ACC112 (cell line): Measurements from ENCODE around the gene C1orf167.
"Not testable (repeated sequence)": the region's sequence is repeated elsewhere in the genome, so short reads cannot be mapped to it uniquely, and the experiment has no call there.

ENCODE experiments used
- H2AFZ ChIP-seq: fragments of 200-600 bp; sonication (generic); one replicate; pipeline ENCODE4 v1.6.0; 2017; ENCODE audit warnings: antibody characterized with exemption, low read length; ENCODE audit not compliant: unreplicated experiment
- H3K27ac ChIP-seq: fragments of 200-600 bp; sonication (generic); 2 replicates; pipeline ENCODE4 v1.5.1; 2014; ENCODE audit warnings: low read depth, mild to moderate bottlenecking, antibody characterized with exemption, low read length, moderate library complexity
- H3K27me3 ChIP-seq: fragments of 200-600 bp; sonication (generic); 2 replicates; pipeline ENCODE4 v1.6.1; 2014; ENCODE audit warnings: mild to moderate bottlenecking, antibody characterized with exemption, low read length, moderate library complexity, mixed read lengths; ENCODE audit not compliant: insufficient read depth
- H3K36me3 ChIP-seq: fragments of 200-600 bp; sonication (generic); 2 replicates; pipeline ENCODE4 v1.6.1; 2016; ENCODE audit warnings: mild to moderate bottlenecking, antibody characterized with exemption, low read length, moderate library complexity, mixed read lengths; ENCODE audit not compliant: insufficient read depth
- H3K4me1 ChIP-seq: fragments of 200-600 bp; sonication (generic); one replicate; pipeline ENCODE4 v1.6.1; 2016; ENCODE audit warnings: low read length, mixed read lengths; ENCODE audit not compliant: insufficient read depth, unreplicated experiment, control insufficient read depth
- H3K4me3 ChIP-seq: fragments of 200-600 bp; sonication (generic); 2 replicates; pipeline ENCODE4 v1.5.1; 2014; ENCODE audit warnings: mild to moderate bottlenecking, low read depth, low read length
- H3K79me2 ChIP-seq: fragments of 200-600 bp; sonication (generic); one replicate; pipeline ENCODE4 v1.6.0; 2016; ENCODE audit warnings: low read length; ENCODE audit not compliant: control insufficient read depth, unreplicated experiment, insufficient read depth

C1orf167 gene

DNA sequence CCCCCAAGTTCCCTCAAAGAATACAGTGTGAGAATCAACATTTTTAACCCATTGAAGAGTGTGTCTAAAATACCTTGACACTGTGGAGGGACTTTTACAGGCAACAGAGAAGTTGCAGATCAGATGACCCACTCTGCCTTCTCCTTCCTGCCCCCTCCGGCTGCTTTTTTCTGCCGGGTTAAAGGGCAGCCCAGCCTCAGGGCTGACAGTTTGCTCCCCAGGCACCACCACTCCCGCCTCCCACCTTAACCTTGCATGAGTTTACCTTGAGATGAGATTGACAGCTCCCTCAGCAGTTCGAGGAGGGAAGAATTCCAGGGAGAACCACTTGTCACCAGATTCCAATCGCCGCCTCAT is 40.6 kb downstream of the C1orf167 start:
- Histone ChIP-seq H3K4me1 (peaks cover 29% of the 10 kb centered on the region), H3K27me3 (no peaks in the 10 kb centered on the region), H3K79me2 (peaks cover 28% of the 10 kb centered on the region), H3K27ac (peak overlapping the region; percentile 29), H2AFZ (peak overlapping the region; percentile 28), H3K36me3 (no peaks in the 10 kb centered on the region), H3K4me3 (peak overlapping the region; percentile 82)

DNA sequence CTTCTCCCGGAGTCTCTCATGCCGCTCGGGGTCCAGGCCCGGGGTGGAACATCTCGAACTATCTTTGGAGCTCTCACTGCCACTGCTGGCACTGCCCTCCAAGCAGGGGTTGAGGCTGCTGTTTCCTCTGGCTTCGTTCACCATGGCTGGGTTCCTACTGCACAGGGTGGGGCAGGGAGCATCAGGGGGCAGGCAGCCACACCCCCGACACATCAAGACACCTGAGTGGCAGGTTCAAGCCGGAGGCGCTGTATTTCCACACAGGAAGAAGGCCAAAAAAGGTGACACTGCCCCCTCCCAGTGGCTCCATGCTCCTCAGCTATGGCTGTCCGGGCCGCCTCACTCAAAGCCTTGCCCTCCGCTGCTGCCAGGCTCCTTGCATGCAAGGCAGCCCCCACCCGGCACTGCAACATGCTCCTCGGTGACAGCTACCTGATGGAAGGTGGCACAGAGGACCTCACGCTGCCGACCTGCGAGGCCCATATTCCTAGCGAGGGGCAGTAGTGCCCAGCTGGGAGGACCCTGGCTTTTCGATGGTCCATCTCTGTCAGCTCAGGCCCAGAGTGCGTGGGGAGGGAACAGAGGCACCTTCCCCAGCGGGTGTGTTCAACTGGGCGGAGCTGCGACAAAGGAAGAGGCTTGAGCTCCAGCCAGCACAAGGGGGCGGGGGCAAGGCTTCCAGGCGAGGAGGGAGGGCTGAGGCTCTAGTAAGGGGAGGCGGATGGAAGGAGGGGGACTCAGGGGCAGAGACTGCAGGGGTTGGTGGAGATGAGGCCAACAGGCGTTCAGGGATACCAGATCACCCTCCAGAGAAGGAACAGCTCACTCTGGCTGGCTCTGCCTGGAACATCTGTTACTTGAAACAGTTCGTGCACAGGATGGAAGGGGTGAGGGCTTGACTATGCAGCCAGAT is 41.2 kb downstream of the C1orf167 start:
- Histone ChIP-seq H3K4me1 (peaks cover 29% of the 10 kb centered on the region), H3K79me2 (peaks cover 32% of the 10 kb centered on the region), H3K36me3 (no peaks in the 10 kb centered on the region), H3K27ac (peak overlapping the region; percentile 76), H3K4me3 (peak overlapping the region; percentile 82), H3K27me3 (no peaks in the 10 kb centered on the region), H2AFZ (peak overlapping the region; percentile 28)

DNA sequence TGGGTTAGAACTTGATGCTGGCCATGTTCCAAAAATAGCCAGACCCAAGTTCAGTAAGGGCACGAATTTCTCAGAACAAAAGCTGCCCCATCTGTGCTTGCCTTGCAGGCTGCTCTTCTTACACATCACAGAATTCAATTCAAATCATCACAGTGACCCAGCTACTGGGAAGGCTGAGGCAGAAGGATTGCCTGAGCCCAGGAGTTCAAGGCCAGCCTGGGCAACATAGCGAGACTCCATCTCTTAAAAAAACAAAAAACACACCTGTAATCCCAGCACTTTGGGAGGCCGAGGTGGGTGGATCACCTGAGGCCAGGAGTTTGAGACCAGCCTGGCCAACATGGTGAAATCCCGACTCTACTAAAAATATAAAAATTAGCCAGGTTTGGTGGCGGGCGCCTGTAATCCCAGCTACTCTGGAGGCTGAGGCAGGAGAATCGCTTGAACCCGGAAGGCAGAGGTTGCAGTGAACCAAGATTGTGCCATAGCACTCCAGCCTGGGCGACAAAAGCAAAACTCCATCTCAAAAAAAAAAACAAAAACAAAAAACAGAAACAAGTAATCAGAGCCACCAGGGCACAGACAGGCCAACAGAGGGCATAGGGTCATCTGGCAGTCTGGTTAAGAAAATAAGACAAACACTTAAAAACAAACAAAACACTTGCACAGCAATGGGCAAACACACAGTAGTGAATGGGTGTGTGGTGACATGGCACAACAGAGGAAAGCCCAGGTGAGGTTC is 42.1 kb downstream of the C1orf167 start:
- H2AFZ ChIP-seq, H3K27me3 ChIP-seq, H3K36me3 ChIP-seq: not testable (repeated sequence)
- peaks cover 37% of the 10 kb centered on the region for H3K79me2 ChIP-seq
- peaks cover 29% of the 10 kb centered on the region for H3K4me1 ChIP-seq
- peak overlapping the region; percentile 76 for H3K27ac ChIP-seq
- peak overlapping the region; percentile 83 for H3K4me3 ChIP-seq

DNA sequence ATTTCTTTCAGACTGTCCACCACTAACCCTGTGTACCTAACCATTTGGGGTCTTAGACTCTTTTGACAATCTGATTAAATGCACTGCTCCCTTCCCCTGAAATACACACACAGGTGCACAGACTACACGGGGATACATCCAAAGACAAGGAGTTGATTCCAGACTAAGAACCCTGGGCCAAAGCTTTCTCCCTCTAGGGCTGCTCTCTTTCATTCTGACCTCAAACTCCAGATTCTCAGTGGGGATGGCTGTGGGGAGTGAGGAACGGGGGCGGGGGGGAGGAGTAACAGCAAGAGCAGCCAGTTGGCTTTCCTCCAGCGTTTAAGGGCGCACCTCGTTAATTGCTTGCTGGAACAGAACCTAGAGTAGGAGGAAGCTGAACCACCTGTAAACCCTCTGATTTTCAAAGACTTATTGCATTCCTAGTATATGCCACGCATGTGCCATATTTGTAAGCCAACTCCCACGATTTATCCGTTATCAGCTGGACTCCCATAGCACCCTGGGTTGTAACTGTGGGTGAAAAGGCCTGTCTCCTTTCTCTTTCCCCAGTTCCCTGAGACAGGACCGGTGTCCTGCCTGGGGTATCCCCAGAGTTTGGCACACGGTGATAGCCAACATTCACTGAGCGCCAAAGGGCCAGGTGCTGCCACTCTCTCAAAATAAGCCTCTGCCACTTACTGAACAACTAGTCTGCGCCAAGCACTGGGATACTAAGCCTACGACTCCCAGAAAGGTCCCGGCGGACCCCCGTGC is 42.9 kb downstream of the C1orf167 start:
- no peaks in the 10 kb centered on the region for H3K36me3 ChIP-seq
- peaks cover 29% of the 10 kb centered on the region for H3K4me1 ChIP-seq
- H3K79me2 ChIP-seq, result peaks cover 40% of the 10 kb centered on the region
- no peak overlapping the region for H2AFZ ChIP-seq
- H3K27me3 ChIP-seq, result no peaks in the 10 kb centered on the region
- peak overlapping the region; percentile 83 for H3K4me3 ChIP-seq
- H3K27ac ChIP-seq, result peak overlapping the region; percentile 76

DNA sequence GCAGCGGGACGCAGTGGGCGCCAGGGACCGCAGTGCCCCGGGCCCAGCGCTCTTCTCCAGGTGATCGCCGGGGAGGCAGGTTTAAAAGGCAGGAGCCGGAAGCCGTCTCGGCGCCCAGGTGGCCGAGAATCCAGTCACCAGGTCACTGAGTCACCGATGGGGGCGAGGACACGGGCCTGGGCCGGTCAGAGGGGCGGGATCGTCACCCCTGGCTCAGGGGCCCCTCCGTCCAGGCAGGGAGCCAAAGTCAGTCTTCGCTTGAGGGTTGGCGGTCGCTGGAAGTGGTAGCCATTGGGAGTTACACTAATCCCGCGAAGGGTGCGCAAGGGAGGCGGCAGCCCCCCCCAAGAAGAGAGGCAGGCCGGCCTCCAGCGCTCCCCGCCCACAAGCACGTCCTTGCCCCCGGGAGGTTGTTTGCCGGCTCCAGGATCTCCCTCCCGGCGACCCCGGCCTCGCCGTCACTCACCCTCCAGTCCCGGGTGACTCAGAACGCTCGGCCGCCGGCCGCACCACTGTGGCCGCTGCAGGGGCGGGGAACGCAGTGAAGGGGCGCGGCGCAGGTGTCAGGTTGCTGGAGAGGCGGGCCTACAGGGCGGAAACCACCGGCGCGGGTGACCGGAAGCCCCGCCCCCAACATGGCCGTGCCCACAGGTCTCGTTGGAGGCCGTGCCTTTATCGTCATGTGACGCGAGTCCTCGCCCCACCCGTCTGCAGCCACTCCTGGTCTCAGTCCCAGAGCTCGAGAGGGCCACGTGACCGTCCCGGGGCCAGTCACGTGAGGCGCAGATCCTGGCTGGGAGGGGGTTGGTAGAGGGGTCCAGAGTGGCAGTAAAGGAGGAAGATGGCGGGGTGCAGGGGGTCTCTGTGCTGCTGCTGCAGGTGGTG is 43.7 kb downstream of the C1orf167 start, which contains the start of the genes CLCN6 and MTHFR:
Gene CLCN6, plus strand, starts transcription at position 770 of the 885 bp plus-strand sequence. Its CDS starts 72 bp downstream, at position 842.
Gene MTHFR, minus strand, starts transcription at position 543 of the 885 bp plus-strand sequence. CDS start 2,848 bp downstream, outside the sequence.
- peak within 1 kb of the TSS; percentile 76 for H3K27ac ChIP-seq
- H2AFZ ChIP-seq, result peak within 1 kb of the TSS; percentile 58
- peak within 1 kb of the TSS; percentile 83 for H3K4me3 ChIP-seq
- no peaks in the 10 kb centered on the region for H3K36me3 ChIP-seq
- H3K79me2 ChIP-seq, result peaks cover 44% of the 10 kb centered on the region
- H3K27me3 ChIP-seq, result no peaks in the 10 kb centered on the region
- peaks cover 29% of the 10 kb centered on the region for H3K4me1 ChIP-seq

DNA sequence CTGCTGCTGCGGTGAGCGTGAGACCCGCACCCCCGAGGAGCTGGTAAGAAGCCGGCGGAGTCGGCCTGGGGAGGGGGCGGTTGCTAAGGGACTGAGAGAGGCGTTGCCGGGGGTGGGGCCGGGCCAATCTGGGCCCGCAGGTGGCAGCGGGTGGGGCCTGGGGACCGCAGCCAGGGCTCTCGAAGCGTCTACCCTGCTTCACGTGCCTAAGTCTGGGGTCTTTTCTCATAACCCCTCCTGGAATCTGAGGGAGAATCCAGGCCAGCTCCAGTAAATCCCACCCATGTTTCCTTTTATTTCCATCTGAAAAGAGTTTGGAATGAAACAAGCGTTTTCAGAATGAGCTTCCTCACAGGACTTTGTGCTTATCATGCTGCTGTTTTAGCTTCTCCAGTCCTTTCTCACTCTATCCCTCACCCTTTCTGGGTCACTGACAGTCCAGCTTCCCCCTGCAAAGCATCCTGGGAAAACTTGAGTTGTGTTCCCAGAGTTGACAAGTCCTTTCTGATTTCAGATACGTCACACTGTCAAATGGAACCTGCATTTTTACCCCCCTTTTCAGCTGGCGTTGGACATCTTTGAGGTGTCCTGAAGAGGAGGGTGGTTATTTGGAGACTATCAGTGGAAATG is 44.4 kb downstream of the C1orf167 start:
- H3K4me3 ChIP-seq, result peak overlapping the region; percentile 83
- peak overlapping the region; percentile 58 for H2AFZ ChIP-seq
- peaks cover 44% of the 10 kb centered on the region for H3K79me2 ChIP-seq
- H3K27ac ChIP-seq, result peak overlapping the region; percentile 65
- no peaks in the 10 kb centered on the region for H3K36me3 ChIP-seq
- H3K27me3 ChIP-seq, result no peaks in the 10 kb centered on the region
- peaks cover 29% of the 10 kb centered on the region for H3K4me1 ChIP-seq

DNA sequence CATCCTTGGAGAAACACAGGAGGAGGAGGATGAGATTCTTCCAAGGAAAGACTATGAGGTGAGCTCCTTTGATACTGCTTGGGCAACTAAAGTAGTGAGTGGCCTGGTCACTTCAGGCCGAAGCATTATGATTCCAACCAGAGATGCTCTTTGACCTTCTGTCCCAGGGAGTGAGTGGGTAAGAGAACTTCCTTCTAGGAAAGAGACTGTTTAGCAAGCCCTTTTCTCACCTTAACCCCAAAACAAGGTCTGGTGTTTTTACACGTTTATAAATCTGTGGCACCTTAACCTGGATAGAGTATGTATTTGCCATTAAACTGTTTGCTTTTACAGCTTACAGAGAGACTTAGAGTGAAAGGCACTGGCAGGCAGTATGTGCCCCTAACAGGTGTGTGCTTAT is 45.1 kb downstream of the C1orf167 start:
- Histone ChIP-seq H3K27me3 (no peaks in the 10 kb centered on the region), H3K79me2 (peaks cover 41% of the 10 kb centered on the region), H3K4me1 (peaks cover 26% of the 10 kb centered on the region), H2AFZ (no peak overlapping the region), H3K27ac (peak overlapping the region; percentile 65; the same call in 1 of the 2 replicates), H3K4me3 (peak overlapping the region; percentile 83), H3K36me3 (no peaks in the 10 kb centered on the region)

DNA sequence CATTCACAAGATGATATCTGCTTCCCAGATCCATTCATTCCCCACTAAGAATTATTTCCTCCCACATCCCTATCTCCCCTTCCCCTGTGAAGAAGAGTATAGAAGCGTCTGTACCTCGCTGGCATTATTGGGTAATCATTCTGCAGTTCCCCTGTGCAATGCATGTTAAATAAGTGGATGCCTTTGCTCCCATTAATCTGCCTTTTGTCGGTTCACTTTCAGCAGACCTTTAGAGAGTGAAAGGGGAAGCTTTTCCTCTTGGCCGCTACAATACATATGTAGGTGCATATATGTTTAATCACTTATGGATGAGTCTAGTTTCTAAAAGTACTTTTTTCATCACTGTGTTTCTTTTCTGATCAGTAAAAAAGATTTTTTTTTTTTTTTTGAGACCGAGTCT is 51.0 kb downstream of the C1orf167 start:
- no peak overlapping the region for H2AFZ ChIP-seq
- no peaks in the 10 kb centered on the region for H3K27me3 ChIP-seq
- H3K36me3 ChIP-seq, result peaks cover 25% of the 10 kb centered on the region
- H3K79me2 ChIP-seq, result peaks cover 14% of the 10 kb centered on the region
- H3K4me1 ChIP-seq, result no peaks in the 10 kb centered on the region
- no peak overlapping the region for H3K4me3 ChIP-seq
- no peak overlapping the region for H3K27ac ChIP-seq

DNA sequence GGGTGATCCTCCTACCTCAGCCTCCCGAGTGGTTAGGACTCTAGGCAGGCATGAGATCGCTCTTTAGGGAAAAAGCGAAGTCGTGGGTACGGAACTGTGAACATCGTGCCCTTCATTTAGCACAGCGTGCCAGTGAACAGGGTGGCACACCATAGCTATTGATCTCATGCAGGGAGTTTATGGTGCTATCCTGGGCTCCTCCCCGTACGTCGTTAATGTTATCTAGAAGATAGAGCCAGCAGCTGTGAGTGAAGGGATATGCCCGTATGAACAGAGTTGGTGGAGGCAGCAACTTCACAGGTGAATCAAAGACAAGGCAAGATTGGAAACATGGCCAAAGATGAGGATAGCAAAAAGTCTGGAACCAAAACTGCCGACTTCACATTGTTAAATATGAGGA is 55.2 kb downstream of the C1orf167 start:
- Histone ChIP-seq H3K4me1 (peaks cover 8% of the 10 kb centered on the region), H3K27me3 (no peaks in the 10 kb centered on the region), H3K27ac (no peak overlapping the region), H2AFZ (no peak overlapping the region), H3K36me3 (peaks cover 36% of the 10 kb centered on the region), H3K4me3 (no peak overlapping the region), H3K79me2 (no peaks in the 10 kb centered on the region)
